Activated T-cell treated with anti-CD3 and anti-CD28 coated beads, Interleukin-2, amount 50 U/mL, for 72 hours (primary cell): ENCODE measurements around the gene KIFC1. TPM values are rescaled to one million over a fixed set of nuclear protein-coding genes. Genes with fewer than 3 reads are reported as not detected.

Experiments
- ATAC-seq, 2 donors: fragments of 150-1000 bp; cut with Tn5 transposase; replicated peaks in 1 of 2; 2 replicates each; pipeline ENCODE4 v1.10.0; 2021; ENCODE audit warnings: moderate library complexity in 2 of 2, mild to moderate bottlenecking in 1 of 2
- DNase-seq, 2 donors: peaks; one replicate each; pipeline ENCODE4 v3.0.0; 2021 to 2022; ENCODE audit warnings: mixed read lengths in 1 of 2
- H3K27ac Mint-ChIP-seq: one replicate; pipeline ENCODE4 v1.8.0; 2022; ENCODE audit warnings: mild to moderate bottlenecking, moderate library complexity, mixed read lengths
- H3K27me3 Mint-ChIP-seq: one replicate; pipeline ENCODE4 v1.8.0; 2022; ENCODE audit warnings: low read depth, mixed read lengths
- H3K36me3 Mint-ChIP-seq, 2 donors: one replicate each; pipeline ENCODE4 v1.8.0; 2022; ENCODE audit warnings: mixed read lengths in 2 of 2, mild to moderate bottlenecking in 1 of 2; ENCODE audit not compliant: insufficient read depth in 2 of 2
- H3K4me1 Mint-ChIP-seq: one replicate; pipeline ENCODE4 v1.8.0; 2022; ENCODE audit warnings: low read depth, mixed read lengths
- H3K4me3 Mint-ChIP-seq, 2 donors: one replicate each; pipeline ENCODE4 v1.8.0; 2022; ENCODE audit warnings: mild to moderate bottlenecking in 2 of 2, mixed read lengths in 2 of 2, moderate library complexity in 2 of 2
- H3K9me3 Mint-ChIP-seq, 2 donors: one replicate each; pipeline ENCODE4 v1.8.0; 2022; ENCODE audit warnings: mixed read lengths in 2 of 2
- total RNA-seq, 2 donors: library from RNA; stranded (reverse); gene quantifications; one replicate each; pipeline ENCODE4 v1.2.3, GENCODE V29; 2022

Gene KIFC1
- total RNA-seq, 2 donors from 2014 or later: 91.7 to 96.3 TPM

GRCh38 chr6:33428966-33429749 is 37.5 kb downstream of the KIFC1 start:
- Mint-ChIP-seq H3K27ac (peak overlapping the region; percentile 64), H3K36me3 (peaks cover 9% of the 10 kb centered on the region in 2 donors), H3K9me3 (no peaks in the 10 kb centered on the region), H3K27me3 (no peaks in the 10 kb centered on the region), H3K4me3 (peak overlapping the region; percentile 88 to 89), H3K4me1 (peaks cover 84% of the 10 kb centered on the region)
- ATAC-seq (no peak), DNase-seq (no peak)

GRCh38 chr6:33429750-33430052 is 38.1 kb downstream of the KIFC1 start:
- Mint-ChIP-seq H3K4me3 (peak overlapping the region; percentile 88 to 89), H3K27me3 (no peaks in the 10 kb centered on the region), H3K9me3 (no peaks in the 10 kb centered on the region), H3K36me3 (peaks cover 5 to 6% of the 10 kb centered on the region in 2 donors), H3K27ac (peak overlapping the region; percentile 59), H3K4me1 (peaks cover 79% of the 10 kb centered on the region)
- DNase-seq (no peak), ATAC-seq (no peak)

- H3K27ac Mint-ChIP-seq: peak overlapping the region; percentile 59
Observed at GRCh38 chr6:33430334-33430733, 38.7 kb downstream of the KIFC1 start.

GRCh38 chr6:33430991-33431879 is 39.6 kb downstream of the KIFC1 start:
- peak; percentile 72 for ATAC-seq
- H3K4me1 Mint-ChIP-seq: peaks cover 68% of the 10 kb centered on the region
- H3K27me3 Mint-ChIP-seq: no peaks in the 10 kb centered on the region
- H3K27ac Mint-ChIP-seq: no peak overlapping the region
- H3K9me3 Mint-ChIP-seq: no peaks in the 10 kb centered on the region
- peak overlapping the region; percentile 88 to 89 for H3K4me3 Mint-ChIP-seq
- H3K36me3 Mint-ChIP-seq: peaks cover 5 to 7% of the 10 kb centered on the region in 2 donors
- peak; percentile 80 to 83 for DNase-seq

More at GRCh38 chr6:33430334-33430733, 38.7 kb downstream of the KIFC1 start:
- H3K36me3 Mint-ChIP-seq: peaks cover 5 to 6% of the 10 kb centered on the region in 2 donors
- peaks cover 73% of the 10 kb centered on the region for H3K4me1 Mint-ChIP-seq
- no peak for DNase-seq
- ATAC-seq: peak in 1 of 2 donors; percentile 2
- H3K4me3 Mint-ChIP-seq: peak overlapping the region; percentile 88 to 89
- H3K9me3 Mint-ChIP-seq: no peaks in the 10 kb centered on the region
- no peaks in the 10 kb centered on the region for H3K27me3 Mint-ChIP-seq

GRCh38 chr6:33431880-33432541 is 40.4 kb downstream of the KIFC1 start:
- DNase-seq (no peak), ATAC-seq (no peak)
- Mint-ChIP-seq H3K27ac (no peak overlapping the region), H3K9me3 (no peaks in the 10 kb centered on the region), H3K4me1 (peaks cover 62% of the 10 kb centered on the region), H3K27me3 (no peaks in the 10 kb centered on the region), H3K4me3 (peak overlapping the region; percentile 53 to 88), H3K36me3 (peaks cover 6% of the 10 kb centered on the region in 2 donors)

- Mint-ChIP-seq H3K9me3 (no peaks in the 10 kb centered on the region), H3K27ac (no peak overlapping the region), H3K4me3 (peak overlapping the region; percentile 29 to 88), H3K36me3 (peaks cover 6% of the 10 kb centered on the region in 2 donors), H3K27me3 (no peaks in the 10 kb centered on the region), H3K4me1 (peaks cover 57% of the 10 kb centered on the region)
- DNase-seq: no peak
- no peak for ATAC-seq
Observed at GRCh38 chr6:33432546-33432945, 40.9 kb downstream of the KIFC1 start.

GRCh38 chr6:33433001-33433543 is 41.4 kb downstream of the KIFC1 start:
- H3K4me3 Mint-ChIP-seq: peak overlapping the region in 1 of 2 donors; percentile 47
- ATAC-seq (no peak), DNase-seq (no peak)
- H3K9me3 Mint-ChIP-seq: no peaks in the 10 kb centered on the region
- no peak overlapping the region for H3K27ac Mint-ChIP-seq
- H3K36me3 Mint-ChIP-seq: peaks cover 6% of the 10 kb centered on the region in 2 donors
- no peaks in the 10 kb centered on the region for H3K27me3 Mint-ChIP-seq
- H3K4me1 Mint-ChIP-seq: peaks cover 56% of the 10 kb centered on the region

- Mint-ChIP-seq H3K27ac (no peak overlapping the region), H3K27me3 (no peaks in the 10 kb centered on the region), H3K36me3 (peaks cover 6% of the 10 kb centered on the region in 2 donors), H3K9me3 (no peaks in the 10 kb centered on the region), H3K4me3 (no peak overlapping the region), H3K4me1 (peaks cover 52% of the 10 kb centered on the region)
- DNase-seq: no peak
- ATAC-seq: no peak
Observed at GRCh38 chr6:33433544-33434191, 42.0 kb downstream of the KIFC1 start.

- Mint-ChIP-seq H3K27me3 (no peaks in the 10 kb centered on the region), H3K9me3 (no peaks in the 10 kb centered on the region), H3K4me3 (no peak overlapping the region), H3K4me1 (peaks cover 39% of the 10 kb centered on the region), H3K36me3 (peaks cover 8 to 11% of the 10 kb centered on the region in 2 donors), H3K27ac (no peak overlapping the region)
- DNase-seq (no peak), ATAC-seq (no peak)
Observed at GRCh38 chr6:33434961-33435360, 43.3 kb downstream of the KIFC1 start.

- Mint-ChIP-seq H3K4me3 (no peak overlapping the region), H3K27me3 (no peaks in the 10 kb centered on the region), H3K36me3 (peaks cover 12 to 16% of the 10 kb centered on the region in 2 donors), H3K27ac (no peak overlapping the region), H3K9me3 (no peaks in the 10 kb centered on the region), H3K4me1 (peaks cover 12% of the 10 kb centered on the region)
- DNase-seq (no peak), ATAC-seq (no peak)
Observed at GRCh38 chr6:33437666-33438065, 46.0 kb downstream of the KIFC1 start.

GRCh38 chr6:33438978-33439594 is 47.5 kb downstream of the KIFC1 start:
- Mint-ChIP-seq H3K4me1 (peaks cover 2% of the 10 kb centered on the region), H3K27ac (peak overlapping the region; percentile 69), H3K4me3 (no peak overlapping the region), H3K36me3 (peaks cover 11 to 13% of the 10 kb centered on the region in 2 donors), H3K27me3 (no peaks in the 10 kb centered on the region), H3K9me3 (no peaks in the 10 kb centered on the region)
- ATAC-seq (no peak), DNase-seq (no peak)
